GM21360 (cell line): ENCODE results near the gene TMC7.
"Not testable (repeated sequence)": the region's sequence is repeated elsewhere in the genome, so short reads cannot be mapped to it uniquely, and the experiment has no call there.

Source experiments
- ATAC-seq: cut with Tn5 transposase; IDR thresholded peaks from one replicate; pipeline ENCODE4 v1.9.1; 2021; ENCODE audit warnings: mild to moderate bottlenecking, moderate library complexity; ENCODE audit not compliant: unreplicated experiment

The TMC7 gene

DNA sequence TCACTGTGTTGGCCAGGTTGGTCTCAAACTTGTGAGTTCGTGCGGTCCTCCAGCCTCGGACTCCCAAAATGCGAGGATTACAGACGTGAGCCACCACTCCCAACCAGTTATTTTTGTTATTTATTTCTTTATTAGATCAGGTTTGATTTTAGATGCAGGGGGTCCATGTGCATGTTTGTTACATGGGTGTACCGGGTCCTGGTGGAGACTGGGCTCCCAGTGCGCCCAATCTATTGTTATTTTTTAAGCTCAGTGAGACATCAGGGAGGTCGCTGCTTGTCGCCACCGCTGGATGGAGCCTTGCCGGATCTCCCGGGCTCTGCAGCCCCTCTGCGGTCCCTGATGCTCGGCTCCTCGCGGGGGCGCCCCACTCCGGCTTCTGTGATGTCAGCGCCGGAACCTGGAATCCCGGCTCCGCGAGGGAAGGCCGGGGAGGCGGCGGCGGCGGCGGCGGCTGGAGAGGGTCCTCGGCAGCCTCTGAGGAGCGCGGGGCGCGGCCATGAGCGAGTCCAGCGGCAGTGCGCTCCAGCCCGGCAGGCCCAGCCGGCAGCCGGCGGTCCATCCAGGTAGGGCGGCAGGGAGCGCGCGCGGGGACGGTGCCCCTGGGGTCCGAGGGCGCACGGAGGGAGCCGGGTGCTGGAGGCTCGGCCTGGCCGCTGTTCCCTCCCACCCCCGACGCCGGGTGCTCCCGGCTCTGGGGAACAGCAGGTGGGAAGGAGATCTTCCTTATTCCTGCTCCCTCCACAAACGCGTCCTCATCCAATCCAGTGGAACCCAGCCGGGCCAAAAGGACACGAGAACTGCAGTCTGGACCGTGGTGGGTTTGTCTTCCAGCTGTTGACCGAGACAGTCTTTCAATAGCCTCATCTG is at the start of gene TMC7:
Gene TMC7, plus strand, starts transcription at position 370 of the 870 bp plus-strand sequence. Its CDS starts 130 bp downstream, at position 500.
- ATAC-seq: no peak

DNA sequence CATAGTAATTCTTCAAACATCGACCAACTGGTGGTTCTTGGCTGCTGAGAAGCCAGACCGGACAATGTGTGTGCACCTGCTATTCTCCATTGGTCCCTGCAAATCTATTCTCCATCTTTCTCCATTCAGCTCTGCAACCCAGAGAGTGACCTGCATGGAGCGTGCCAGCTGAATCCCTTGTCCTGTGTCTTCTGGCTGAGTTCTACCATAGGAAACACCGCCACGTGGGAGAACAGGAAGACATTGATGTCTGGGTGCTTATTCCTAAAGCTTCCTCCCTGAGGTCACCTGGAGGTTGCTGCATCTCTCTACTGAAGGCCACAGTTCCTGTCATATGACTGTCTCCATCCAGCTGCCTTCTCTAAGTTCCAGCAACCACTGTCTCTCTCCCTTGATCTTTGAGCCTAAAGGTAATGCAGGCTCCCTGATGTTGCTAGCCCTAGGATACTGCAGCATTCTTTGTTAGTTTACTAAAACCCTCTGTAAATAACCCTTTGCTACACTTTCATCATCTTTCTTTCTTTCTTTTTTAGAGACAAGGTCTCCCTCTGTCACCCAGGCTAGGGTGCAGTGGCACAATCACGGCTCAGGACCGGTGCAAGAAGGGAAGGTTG is 46.9 kb upstream of the TMC7 start:
- ATAC-seq: no peak

DNA sequence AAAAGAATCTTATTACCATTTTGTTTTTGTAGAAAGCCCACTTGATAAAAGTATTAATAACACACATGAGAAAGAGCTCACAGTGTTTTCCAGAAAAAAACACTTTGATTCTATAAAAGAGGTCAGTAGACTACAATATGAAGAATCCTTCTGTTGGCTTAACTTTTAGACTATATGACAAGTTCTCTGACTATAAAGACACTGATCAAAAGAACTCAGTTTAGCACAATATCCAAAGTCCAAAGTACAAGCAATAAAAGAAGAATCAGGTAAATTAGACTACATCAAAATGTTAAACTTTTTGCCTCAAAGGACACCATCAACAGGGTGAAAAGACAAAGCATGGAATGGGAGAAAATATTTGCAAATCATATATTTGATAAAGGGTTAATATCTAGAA is 46.3 kb upstream of the TMC7 start:
- no peak for ATAC-seq

DNA sequence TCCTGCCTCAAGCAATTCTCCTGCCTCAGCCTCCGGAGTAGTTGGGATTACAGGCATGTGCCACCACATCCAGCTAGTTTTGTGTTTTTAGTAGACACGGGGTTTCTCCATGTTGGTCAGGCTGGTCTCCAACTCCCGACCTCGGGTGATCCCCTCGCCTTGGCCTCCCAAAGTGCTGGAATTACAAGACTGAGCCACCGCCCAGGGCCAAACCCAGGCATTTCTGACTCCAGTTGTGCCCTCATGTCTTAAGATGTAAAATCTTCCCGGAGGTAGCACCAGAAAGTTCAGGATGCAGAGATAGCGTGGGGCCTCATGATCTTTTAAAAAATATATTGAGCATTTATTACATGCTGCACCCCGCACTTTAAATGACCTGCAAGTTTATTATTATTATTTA is 44.7 kb upstream of the TMC7 start:
- ATAC-seq: no peak

DNA sequence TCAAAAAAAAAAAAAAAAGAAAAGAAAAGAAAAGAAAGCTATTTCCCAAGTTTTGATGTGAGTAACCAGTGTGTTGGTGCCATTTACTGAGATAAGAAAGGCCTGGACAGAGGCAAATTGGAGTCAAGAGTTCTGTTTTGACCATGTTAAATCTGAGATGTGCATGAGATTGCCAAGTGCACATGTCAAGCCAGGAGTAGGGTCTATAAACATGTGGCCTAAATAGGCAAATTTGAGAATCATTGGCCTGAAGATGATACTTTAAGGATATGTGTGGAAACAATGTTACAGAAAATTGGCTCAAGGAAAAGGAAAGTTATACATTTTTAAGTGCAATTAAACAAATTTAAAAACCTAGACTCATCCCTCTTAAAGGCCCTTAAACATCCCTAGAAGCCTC is 42.3 kb upstream of the TMC7 start:
- no peak for ATAC-seq

DNA sequence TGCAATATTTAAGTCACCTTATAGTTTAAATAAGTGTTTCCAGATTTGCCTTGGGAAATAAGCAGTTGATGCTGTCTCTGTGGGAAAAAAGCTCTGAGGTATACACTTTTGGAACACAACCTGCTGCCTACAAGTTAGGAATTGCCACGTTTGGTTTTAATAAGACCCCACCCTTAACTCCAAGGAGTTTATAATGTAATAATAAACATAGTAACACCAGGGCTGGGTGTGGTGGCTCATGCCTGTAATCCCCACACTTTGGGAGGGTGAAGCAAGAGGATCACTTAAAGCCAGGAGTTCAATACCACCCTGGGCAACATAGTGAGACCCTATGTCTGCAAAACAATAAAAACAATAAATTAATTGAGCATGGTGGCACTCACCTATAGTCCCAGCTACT is 41.7 kb upstream of the TMC7 start:
- ATAC-seq: no peak

DNA sequence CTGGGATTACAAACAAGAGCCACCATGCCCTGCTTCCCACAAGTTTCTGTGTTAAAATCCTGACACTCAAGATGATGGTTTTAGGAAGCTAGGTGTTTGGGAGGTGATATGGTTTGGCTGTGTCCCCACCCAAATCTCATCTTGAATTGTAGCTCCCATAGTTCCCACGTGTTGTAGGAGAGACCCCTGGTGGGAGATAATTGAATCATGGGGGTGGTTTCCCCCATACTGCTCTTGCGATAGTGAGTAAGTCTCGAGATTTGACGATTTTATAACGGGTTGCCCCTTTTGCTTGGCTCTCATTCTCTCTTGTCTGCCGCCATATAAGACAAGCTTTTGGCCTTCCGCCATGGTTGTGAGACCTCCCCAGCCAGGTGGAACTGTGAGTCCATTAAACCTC is 40.3 kb upstream of the TMC7 start:
- no peak for ATAC-seq

DNA sequence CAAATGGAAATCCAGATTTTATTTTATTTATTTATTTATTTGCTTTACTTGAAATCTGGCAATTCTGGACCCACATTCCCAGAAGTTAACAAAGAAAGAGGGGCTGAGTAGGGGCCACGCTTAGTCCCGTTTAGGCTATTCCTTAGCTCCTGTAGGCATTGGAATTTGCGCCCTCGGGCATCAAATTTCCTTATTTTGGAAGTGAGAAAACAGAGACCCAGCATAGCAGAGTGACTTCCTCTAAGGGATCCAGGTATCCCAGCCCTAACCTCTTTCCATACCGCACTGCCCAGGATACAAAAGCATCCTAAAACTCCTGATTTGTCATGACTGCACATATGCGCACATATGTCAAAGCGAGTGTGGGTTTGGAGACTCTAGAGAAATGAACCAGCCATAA is 38.5 kb upstream of the TMC7 start:
- no peak for ATAC-seq

DNA sequence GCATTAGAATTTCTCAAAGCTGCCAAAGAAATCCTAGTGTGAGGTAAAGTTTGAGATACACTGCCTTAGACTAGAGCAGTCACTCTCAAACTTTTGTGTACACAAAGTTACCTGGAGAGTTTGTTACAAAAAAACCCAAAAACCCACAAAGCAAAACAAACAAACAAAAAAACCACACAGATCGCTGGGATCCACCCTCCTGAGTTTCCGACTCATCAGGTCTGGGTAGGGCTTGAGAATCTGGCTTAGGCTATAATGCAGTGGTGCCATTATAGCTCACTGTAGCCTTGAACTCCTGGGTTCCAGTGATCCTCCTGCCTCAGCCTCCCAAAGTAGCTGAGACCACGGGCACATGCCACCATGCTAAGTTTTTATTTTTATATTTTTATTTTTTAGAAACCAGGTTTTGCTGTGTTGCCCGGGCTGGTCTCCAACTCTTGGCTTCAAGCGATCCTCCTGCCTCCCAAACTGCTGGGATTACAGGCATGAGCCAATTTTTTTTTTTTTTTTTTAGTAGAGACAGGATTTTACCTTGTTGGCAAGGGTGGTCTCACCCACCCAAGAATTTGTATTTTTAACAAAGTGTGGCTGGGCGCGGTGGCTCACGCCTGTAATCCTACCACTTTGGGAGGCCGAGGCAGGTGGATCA is 35.2 kb upstream of the TMC7 start:
- no peak for ATAC-seq

DNA sequence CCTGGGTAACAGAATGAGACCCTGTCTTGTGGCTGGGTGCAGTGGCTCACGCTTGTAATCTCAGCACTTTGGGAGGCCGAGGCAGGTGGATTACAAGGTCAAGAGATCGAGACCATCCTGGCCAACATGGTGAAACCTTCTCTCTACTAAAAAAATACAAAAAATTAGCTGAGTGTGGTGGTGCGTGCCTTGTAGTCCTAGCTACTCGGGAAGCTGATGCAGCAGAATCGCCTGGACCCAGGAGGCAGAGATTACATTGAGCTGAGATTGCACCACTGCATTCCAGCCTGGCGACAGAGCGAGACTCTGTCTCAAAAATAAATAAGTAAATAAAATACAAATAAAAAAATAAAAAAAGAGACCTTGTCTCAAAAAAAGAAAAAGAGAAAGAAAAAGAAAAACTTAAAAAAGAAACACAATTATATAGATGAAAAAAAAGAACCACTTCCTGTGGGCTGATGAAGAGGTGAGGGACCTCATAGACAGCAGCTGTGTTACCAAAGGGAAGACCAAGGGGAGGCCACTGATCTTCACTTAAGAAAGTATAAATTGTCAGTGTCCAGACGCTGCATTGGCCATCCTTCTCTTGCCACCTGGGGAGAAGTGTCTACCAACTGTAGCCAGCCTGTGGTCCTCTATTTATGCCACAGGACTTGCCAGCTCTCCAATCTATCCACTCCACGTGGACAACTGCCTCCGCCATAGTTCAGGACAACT is 33.1 kb upstream of the TMC7 start:
- ATAC-seq: no peak

DNA sequence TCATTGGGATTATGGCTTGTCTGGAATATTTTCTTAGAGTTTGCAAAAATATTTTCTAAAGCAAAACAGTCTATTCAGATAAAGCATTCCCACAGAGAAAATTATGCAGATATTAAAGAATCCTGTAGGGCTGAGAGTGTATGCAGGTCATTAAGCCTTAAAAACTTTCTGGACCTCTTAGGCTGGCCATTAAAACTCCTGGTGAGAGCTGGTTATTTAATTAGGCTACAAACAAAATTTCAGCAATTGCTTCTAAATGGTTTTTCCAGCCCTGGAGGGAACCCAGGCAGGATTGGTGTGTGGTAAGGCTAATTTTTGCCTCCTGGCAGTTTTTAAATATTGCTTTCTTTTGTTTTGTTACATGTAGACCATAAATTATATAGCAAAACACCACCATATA is 30.2 kb upstream of the TMC7 start:
- ATAC-seq: no peak

DNA sequence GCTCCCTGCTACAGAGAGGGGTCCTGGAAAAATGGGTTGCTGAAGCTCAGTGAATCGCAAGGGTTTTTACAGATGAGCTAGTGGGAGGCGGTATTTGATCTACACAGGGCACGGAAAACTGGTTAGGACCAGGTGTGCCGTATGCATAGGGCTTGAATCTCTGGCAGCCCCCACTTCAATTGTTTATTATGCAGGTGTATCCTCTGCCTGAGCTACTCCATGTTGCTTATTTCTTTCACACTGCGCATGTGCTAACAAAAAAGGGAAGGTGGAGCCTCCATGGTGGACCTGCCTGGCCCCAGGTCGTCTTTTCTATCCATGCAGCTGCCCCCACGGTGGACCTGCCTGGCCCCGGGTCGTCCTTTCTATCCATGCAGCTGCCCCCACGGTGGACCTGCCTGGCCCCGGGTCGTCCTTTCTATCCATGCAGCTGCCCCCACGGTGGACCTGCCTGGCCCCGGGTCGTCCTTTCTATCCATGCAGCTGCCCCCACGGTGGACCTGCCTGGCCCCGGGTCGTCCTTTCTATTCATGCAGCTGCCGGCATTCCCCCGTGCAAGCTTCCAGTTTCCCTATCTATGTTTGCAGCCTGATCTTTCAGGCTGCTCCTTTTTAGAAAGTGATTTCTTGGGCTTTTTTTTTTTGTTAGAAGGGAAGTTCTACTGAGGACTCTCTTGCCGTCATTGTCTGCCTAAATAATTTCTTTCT is 27.7 kb upstream of the TMC7 start:
- ATAC-seq: not testable (repeated sequence)

DNA sequence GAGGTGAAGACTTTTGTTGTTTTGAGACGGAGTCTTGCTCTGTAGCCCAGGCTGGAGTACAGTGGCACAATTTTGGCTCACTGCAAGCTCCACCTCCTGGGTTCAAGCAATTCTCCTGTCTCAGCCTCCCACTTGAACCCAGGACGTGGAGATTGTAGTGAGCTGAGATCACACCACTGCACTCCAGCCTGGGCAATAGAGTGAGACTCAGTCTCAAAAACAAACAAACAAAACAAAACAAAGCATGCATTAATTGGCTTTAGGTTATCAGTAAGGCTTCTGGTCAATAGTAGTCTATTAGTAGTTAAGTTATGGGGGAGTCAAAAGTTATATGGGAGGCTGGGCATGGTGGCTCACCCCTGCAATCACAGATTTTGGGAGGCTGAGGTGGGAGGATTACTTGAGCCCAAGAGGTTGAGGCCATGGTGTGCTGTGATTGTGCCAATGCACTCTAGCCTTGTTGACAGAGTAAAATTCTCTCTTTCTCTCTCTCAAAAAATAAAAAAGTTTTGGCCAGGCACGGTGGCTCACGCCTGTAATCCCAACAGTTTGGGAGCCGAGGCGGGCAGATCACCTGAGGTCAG is 27.0 kb upstream of the TMC7 start:
- ATAC-seq: not testable (repeated sequence)

DNA sequence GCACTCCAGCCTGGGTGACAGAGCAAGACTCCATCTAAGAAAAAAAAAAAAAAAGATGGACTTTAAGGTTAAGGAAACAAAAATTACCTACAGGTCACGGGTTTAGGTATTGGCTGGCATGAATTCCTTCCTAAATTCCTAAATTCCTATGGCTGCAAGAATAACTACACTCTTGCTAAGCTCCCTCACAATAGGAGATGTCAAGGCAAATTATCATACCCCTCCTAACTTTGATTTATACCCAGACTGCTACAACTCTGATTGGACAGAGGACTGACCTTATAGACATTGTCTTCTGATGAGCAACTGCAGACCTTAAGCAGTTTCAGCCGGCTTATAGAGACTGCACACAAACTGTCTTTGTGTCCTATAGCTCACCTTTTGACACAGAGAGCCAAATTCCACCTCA is 25.1 kb upstream of the TMC7 start:
- no peak for ATAC-seq

DNA sequence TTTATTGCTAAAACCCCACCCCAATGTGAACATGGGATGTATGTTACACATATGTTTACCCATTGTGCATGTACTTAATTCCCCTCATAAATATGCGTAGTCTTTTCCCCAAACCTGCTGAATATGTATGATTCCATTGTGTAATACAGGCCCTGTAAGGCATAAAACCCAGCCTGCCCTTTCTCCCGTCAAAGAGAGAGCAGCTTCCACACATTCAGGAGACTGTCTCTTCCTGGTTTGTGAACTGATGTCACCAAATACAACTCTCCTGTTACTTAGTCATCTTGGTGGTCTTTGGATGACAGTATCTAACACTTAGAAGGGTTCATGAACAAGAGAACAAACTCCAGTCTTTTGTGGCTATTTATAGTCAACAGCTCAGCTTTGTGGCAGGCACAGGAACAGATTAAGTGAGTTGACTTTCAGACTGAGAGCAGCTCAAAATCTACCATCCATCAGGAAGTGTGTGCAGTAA is 24.7 kb upstream of the TMC7 start:
- ATAC-seq: no peak

DNA sequence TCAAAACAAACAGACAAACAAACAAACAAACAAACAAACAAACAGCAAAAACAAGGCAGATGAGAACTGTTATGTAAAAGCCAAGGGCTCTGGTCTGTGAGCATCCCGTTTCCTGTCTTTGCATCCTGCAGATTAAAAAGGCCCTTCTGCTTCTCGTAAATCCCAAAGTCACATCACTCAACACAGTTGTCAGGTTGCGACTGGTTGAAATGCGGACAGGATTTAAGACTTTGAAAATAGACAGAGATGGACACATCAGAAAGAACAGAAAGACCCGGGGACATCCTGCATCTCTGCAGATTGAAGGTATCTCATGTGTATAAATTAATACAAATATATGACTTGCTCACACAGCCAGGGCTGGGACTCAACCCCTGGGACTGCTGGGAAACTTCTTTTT is 18.2 kb upstream of the TMC7 start:
- ATAC-seq: no peak

DNA sequence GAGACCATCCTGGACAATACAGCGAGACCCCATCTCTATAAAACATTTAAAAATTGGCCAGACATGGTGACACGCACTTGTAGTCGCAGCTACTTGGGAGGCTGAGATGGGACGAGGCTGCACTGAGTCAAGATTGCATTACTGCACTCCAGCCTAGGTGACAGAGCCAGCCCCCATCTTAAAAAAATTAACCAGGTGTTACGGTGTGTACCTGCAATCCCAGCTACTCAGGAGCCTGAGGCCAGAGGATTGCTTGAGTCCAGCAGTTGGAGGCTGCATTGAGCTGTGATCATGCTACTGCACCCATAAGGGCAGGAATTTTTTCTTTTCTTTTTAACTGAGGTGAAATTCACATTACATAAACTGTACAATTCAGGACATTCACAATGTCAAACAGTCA is 16.9 kb upstream of the TMC7 start:
- ATAC-seq: no peak

DNA sequence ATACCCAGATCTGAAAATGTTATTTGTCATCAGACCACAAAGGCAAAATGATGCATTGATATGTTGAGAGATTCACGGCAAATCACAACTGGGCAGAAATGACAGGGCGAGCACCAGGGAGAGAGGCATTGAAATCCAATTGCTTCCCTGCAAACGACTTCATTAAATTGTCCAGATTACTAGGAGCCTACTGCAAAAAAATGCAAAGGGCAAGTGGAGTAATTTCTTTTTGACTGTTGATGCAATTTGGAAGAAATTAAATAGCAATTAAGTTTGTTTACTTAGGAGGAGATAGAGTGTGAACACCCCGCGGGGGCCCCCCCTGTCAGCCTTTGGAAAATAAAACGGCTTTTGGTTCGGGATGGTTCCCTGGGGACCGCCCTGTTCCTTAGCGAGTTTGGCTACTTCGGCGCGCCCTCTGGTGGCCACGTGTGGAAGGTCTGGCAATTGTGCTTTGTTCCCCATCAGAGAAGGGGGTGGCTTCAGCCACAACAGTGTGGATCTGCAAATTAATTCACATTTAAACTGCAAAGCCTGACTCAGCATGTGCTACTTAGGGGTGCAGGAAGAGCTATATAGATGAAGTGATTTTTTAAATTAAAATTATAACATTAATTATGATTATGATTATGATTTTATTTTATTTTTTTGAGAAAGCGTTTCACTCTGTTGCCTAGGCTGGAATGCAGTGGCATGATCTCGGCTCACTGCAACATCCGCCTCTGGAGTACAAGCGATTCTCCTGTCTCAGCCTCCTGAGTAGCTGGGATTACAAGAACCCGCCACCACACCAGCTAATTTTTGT is 14.5 kb upstream of the TMC7 start:
- ATAC-seq: no peak

DNA sequence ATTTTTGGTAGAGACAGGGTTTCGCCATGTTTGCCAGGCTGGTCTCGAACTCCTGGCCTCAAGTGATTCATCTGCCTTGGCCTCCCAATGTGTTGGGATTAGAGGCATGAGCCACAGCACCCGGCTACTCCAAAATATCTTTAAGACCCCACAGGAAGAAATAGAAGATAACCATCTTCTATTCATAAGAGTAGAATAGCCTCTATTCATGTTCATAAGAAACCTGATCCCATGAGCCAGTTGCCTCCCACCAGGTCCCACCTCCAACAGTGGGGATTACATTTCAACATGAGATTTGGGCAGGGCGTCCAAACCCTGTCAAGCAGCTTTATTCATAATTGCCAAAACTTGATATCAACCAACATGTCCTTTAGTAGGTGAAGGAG is 13.9 kb upstream of the TMC7 start:
- ATAC-seq: no peak
